Panc1 (cell line): ENCODE measurements around the gene DLGAP1. TPM values are rescaled to one million over a fixed set of nuclear protein-coding genes. Genes with fewer than 3 reads are reported as not detected.

Source experiments
- ATAC-seq: fragments of 200-7000 bp; cut with Tn5 transposase; 2 replicates; pipeline ENCODE4 v1.9.1; 2020; ENCODE audit warnings: mild to moderate bottlenecking, moderate library complexity
- BruUV-seq: library from RNA; stranded (reverse); fragments of 400-500 nt; replicated peaks from 2 replicates; lab custom pipeline; 2021; lab: Mats Ljungman, UMichigan
- CTCF ChIA-PET: fragments of 300-600 bp; sonication (Branson Sonifier 250); formaldehyde crosslinking; loops from one replicate; lab custom pipeline; 2022; ENCODE audit warnings: antibody characterized with exemption; lab: Charles Lee
- POLR2A ChIA-PET: fragments of 300-600 bp; sonication (Branson Sonifier 250); formaldehyde crosslinking; loops from one replicate; lab custom pipeline; 2022; ENCODE audit warnings: antibody characterized with exemption; lab: Charles Lee
- DNase-seq: peaks from one replicate; pipeline ENCODE4 v3.0.0-alpha.2; 2010; ENCODE audit warnings: low read depth, low spot score
- H3K27ac ChIP-seq: 2 replicates; pipeline ENCODE4 v1.5.1; 2011; ENCODE audit warnings: mild to moderate bottlenecking, low read length, inconsistent platforms
- H3K27me3 ChIP-seq: fragments of 200-500 bp; sonication (Bioruptor generic); 2 replicates; pipeline ENCODE4 v1.6.0; 2014; ENCODE audit warnings: low read length, inconsistent platforms; ENCODE audit not compliant: control insufficient read depth, insufficient read depth
- H3K36me3 ChIP-seq: fragments of 200-500 bp; sonication (Bioruptor generic); 2 replicates; pipeline ENCODE4 v1.5.1; 2014; ENCODE audit warnings: inconsistent platforms, mild to moderate bottlenecking, low read length, moderate library complexity; ENCODE audit not compliant: control insufficient read depth, insufficient read depth
- H3K4me1 ChIP-seq: 2 replicates; pipeline ENCODE4 v1.5.1; 2011; ENCODE audit warnings: inconsistent platforms, mild to moderate bottlenecking, low read length, moderate library complexity; ENCODE audit not compliant: control insufficient read depth, insufficient read depth
- H3K4me3 ChIP-seq, 2 experiments: 2 replicates each; pipeline ENCODE4 v1.5.1; 2011 to 2012; ENCODE audit warnings: low read depth in 2 of 2, low read length in 2 of 2, mild to moderate bottlenecking in 2 of 2, inconsistent platforms in 1 of 2, moderate library complexity in 1 of 2
- H3K9me3 ChIP-seq: fragments of 200-500 bp; sonication (Bioruptor generic); 2 replicates; pipeline ENCODE4 v1.5.1; 2014; ENCODE audit warnings: low read depth, mild to moderate bottlenecking, inconsistent platforms, low read length, moderate library complexity; ENCODE audit not compliant: control insufficient read depth, insufficient read depth
- CTCF ChIP-seq: fragments of 450-650 bp; IDR thresholded peaks from 2 replicates; pipeline ENCODE4 v1.5.1; 2017; ENCODE audit warnings: mild to moderate bottlenecking
- POLR2AphosphoS5 ChIP-seq: IDR thresholded peaks from 2 replicates; pipeline ENCODE4 v1.6.1; 2012; ENCODE audit warnings: mild to moderate bottlenecking, low read depth, low read length, moderate library complexity
- REST ChIP-seq, 2 experiments: IDR thresholded peaks; 2 replicates each; pipeline ENCODE4 v1.6.1; 2011 to 2012; ENCODE audit warnings: low read depth in 2 of 2, control low read depth in 1 of 2, low read length in 1 of 2, mild to moderate bottlenecking in 1 of 2, moderate library complexity in 1 of 2; ENCODE audit not compliant: insufficient read depth in 1 of 2
- SIN3A ChIP-seq: IDR thresholded peaks from 2 replicates; pipeline ENCODE4 v1.6.1; 2012; ENCODE audit warnings: low read depth, mild to moderate bottlenecking, low read length, moderate library complexity, borderline replicate concordance; ENCODE audit not compliant: insufficient read depth
- TCF7L2 ChIP-seq: IDR thresholded peaks from 2 replicates; pipeline ENCODE4 v1.6.1; 2011; ENCODE audit warnings: mild to moderate bottlenecking, low read depth, low read length, inconsistent platforms
- in situ Hi-C: cut with HindIII; loops from 2 replicates; pipeline ENCODE4 v1.10.0; 2016; ENCODE audit warnings: low sequenced_read_pairs, low pct_unique_long_range_greater_than_20kb
- intact Hi-C: fragments of 100-400 bp; cut with micrococcal nuclease; formaldehyde crosslinking; loops from one replicate; pipeline ENCODE4 v1.10.0; 2022; ENCODE audit not compliant: unreplicated experiment
- total RNA-seq: library from RNA; stranded (reverse); gene quantifications from one replicate; pipeline ENCODE4 v1.2.1, GENCODE V29; 2021; ENCODE audit not compliant: unreplicated experiment

DLGAP1 gene
- total RNA-seq, 1 experiment from 2014 or later = 1.8 TPM

- no TSS peak for BruUV-seq
- TF ChIP-seq REST (IDR thresholded peaks at IDR 0.05; ENCODE audit: insufficient read depth in 1 of 2, low read depth in 2 of 2, low read length in 1 of 2) (no peak), TCF7L2 (no peak), SIN3A (no peak), POLR2AphosphoS5 (no peak), CTCF (no peak)
- Histone ChIP-seq H3K27me3 (no peaks in the 10 kb centered on the region), H3K4me1 (peaks cover 12% of the 10 kb centered on the region), H3K36me3 (no peaks in the 10 kb centered on the region), H3K27ac (no peak overlapping the region), H3K9me3 (no peaks in the 10 kb centered on the region), H3K4me3 (no peak overlapping the region)
- DNase-seq = no peak
- CTCF ChIA-PET = no interaction called here
- ATAC-seq = no peak
- intact Hi-C loops (no loop called here), in situ Hi-C loops (no loop called here)
- POLR2A ChIA-PET = no interaction called here
Observed at GRCh38 chr18:3471141-3471648, 983.9 kb downstream of the DLGAP1 start.

GRCh38 chr18:3468833-3469232 lies 986.3 kb downstream of the DLGAP1 start:
- Histone ChIP-seq H3K36me3 (no peaks in the 10 kb centered on the region), H3K9me3 (no peaks in the 10 kb centered on the region), H3K4me1 (peaks cover 18% of the 10 kb centered on the region), H3K27ac (peak overlapping the region; percentile 44), H3K4me3 (no peak overlapping the region), H3K27me3 (no peaks in the 10 kb centered on the region)
- no peak for DNase-seq
- CTCF ChIA-PET = interaction anchor here (0.7 to 1.0 kb wide), 2 partner anchors 109 to 198 kb away, joined by 3 read pairs; no protein-coding TSS in a partner anchor
- no peak for ATAC-seq
- intact Hi-C loops (no loop called here), in situ Hi-C loops (no loop called here)
- TF ChIP-seq SIN3A (no peak), REST (IDR thresholded peaks at IDR 0.05; ENCODE audit: insufficient read depth in 1 of 2, low read depth in 2 of 2, low read length in 1 of 2) (no peak), CTCF (no peak), POLR2AphosphoS5 (no peak), TCF7L2 (no peak)
- no TSS peak for BruUV-seq
- POLR2A ChIA-PET = interaction anchor here (0.5 to 0.6 kb wide), 2 partner anchors 18 to 20 kb away, joined by 5 to 6 read pairs; no protein-coding TSS in a partner anchor
